ENCODE measurements around the gene GREB1. TPM values are rescaled to one million over a fixed set of nuclear protein-coding genes. Genes with fewer than 3 reads are reported as not detected.

The GREB1 gene
- total and polyA plus RNA-seq, 2 of the 13 experiments (the other 11 are each of a cell fraction or from before 2014, with no cell fraction given), result 31.3 to 61.2 TPM

DNA sequence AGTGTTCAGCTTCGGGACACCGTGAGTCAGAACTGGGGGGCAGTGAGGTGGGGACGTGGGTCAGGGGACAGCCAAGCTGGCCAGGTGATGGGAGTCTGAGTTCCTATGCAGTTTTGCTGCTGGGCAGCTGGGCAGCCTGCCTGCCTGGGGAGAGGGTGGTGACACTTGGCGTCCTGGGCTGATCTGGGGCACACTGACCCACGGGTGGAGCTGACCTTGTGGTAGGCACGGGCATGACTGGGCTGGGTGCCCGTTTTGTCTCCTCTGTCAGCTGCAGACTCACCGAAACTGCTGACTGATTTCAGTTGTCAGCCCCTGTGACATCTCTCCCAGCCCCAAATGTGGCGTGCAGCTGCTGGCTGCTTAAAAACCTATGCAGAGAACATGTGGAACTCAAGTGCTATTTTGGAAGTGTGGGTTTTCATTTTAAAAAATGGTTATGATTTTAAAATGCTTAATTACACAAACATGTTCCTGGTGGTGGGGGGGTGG is 35.3 kb upstream of the GREB1 start (continued):
- TF ChIP-seq ZNF326 (CRISPR knock-in tag; IDR thresholded peaks at IDR 0.05; ENCODE audit: borderline replicate concordance), result 0 out of 2 replicates have a peak, but pooled peaks have one; percentile 46
- 0 out of 2 replicates have a peak, but pooled peaks have one; percentile 70 for TF ChIP-seq ZNF550 (CRISPR knock-in tag; IDR thresholded peaks at IDR 0.05; ENCODE audit: borderline replicate concordance)
- no peak for TF ChIP-seq ZNF562 (CRISPR knock-in tag; IDR thresholded peaks at IDR 0.05; ENCODE audit: borderline replicate concordance)
- no peak for TF ChIP-seq MEF2D (CRISPR knock-in tag; IDR thresholded peaks at IDR 0.05)
- TF ChIP-seq HDAC6 (IDR thresholded peaks at IDR 0.05; ENCODE audit: low read depth, low read length), result no peak; the same call in 1 of the 2 replicates
- TF ChIP-seq, protein P1, sequence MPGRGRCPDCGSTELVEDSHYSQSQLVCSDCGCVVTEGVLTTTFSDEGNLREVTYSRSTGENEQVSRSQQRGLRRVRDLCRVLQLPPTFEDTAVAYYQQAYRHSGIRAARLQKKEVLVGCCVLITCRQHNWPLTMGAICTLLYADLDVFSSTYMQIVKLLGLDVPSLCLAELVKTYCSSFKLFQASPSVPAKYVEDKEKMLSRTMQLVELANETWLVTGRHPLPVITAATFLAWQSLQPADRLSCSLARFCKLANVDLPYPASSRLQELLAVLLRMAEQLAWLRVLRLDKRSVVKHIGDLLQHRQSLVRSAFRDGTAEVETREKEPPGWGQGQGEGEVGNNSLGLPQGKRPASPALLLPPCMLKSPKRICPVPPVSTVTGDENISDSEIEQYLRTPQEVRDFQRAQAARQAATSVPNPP (CRISPR knock-in tag; IDR thresholded peaks at IDR 0.05), result no peak
- peak; percentile 37; the same call in 1 of the 2 replicates for TF ChIP-seq GATAD2A (CRISPR knock-in tag; IDR thresholded peaks at IDR 0.05)
- peak; percentile 11; the same call in 1 of the 2 replicates for TF ChIP-seq KMT2A (CRISPR knock-in tag; IDR thresholded peaks at IDR 0.05)
- peak; percentile 14; the same call in 1 of the 2 replicates for TF ChIP-seq ZNF609 (CRISPR knock-in tag; IDR thresholded peaks at IDR 0.05; ENCODE audit: borderline replicate concordance)
- no peak for TF ChIP-seq KAT2B (IDR thresholded peaks at IDR 0.05; ENCODE audit: borderline replicate concordance, low read depth, low read length)
- TF ChIP-seq SP2 (CRISPR knock-in tag; IDR thresholded peaks at IDR 0.05), result peak; percentile 45; the same call in 1 of the 2 replicates
- TF ChIP-seq SMARCE1 (IDR thresholded peaks at IDR 0.05; ENCODE audit: borderline replicate concordance), result no peak
- TF ChIP-seq BCL6 (CRISPR knock-in tag; IDR thresholded peaks at IDR 0.05), result 0 out of 2 replicates have a peak, but pooled peaks have one; percentile 7
- peak; percentile 26; the same call in 1 of the 2 replicates for TF ChIP-seq MYC (CRISPR knock-in tag; IDR thresholded peaks at IDR 0.05; ENCODE audit: borderline replicate concordance)
- TF ChIP-seq ZBTB14 (CRISPR knock-in tag; IDR thresholded peaks at IDR 0.05), result no peak
- peak; percentile 67 for TF ChIP-seq FOXC1 (CRISPR knock-in tag; IDR thresholded peaks at IDR 0.05; ENCODE audit: borderline replicate concordance)
- TF ChIP-seq HNF4A (CRISPR knock-in tag; IDR thresholded peaks at IDR 0.05), result peak; percentile 30
- TF ChIP-seq, protein P2, sequence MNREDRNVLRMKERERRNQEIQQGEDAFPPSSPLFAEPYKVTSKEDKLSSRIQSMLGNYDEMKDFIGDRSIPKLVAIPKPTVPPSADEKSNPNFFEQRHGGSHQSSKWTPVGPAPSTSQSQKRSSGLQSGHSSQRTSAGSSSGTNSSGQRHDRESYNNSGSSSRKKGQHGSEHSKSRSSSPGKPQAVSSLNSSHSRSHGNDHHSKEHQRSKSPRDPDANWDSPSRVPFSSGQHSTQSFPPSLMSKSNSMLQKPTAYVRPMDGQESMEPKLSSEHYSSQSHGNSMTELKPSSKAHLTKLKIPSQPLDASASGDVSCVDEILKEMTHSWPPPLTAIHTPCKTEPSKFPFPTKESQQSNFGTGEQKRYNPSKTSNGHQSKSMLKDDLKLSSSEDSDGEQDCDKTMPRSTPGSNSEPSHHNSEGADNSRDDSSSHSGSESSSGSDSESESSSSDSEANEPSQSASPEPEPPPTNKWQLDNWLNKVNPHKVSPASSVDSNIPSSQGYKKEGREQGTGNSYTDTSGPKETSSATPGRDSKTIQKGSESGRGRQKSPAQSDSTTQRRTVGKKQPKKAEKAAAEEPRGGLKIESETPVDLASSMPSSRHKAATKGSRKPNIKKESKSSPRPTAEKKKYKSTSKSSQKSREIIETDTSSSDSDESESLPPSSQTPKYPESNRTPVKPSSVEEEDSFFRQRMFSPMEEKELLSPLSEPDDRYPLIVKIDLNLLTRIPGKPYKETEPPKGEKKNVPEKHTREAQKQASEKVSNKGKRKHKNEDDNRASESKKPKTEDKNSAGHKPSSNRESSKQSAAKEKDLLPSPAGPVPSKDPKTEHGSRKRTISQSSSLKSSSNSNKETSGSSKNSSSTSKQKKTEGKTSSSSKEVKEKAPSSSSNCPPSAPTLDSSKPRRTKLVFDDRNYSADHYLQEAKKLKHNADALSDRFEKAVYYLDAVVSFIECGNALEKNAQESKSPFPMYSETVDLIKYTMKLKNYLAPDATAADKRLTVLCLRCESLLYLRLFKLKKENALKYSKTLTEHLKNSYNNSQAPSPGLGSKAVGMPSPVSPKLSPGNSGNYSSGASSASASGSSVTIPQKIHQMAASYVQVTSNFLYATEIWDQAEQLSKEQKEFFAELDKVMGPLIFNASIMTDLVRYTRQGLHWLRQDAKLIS (CRISPR knock-in tag; IDR thresholded peaks at IDR 0.05), result peak; percentile 29; the same call in 1 of the 2 replicates

Data from HepG2 (cell line).